GM18517 (cell line): ENCODE data around the gene TTLL1.

Experiments used
- ATAC-seq: cut with Tn5 transposase; IDR thresholded peaks from one replicate; pipeline ENCODE4 v1.9.1; 2021; ENCODE audit warnings: mild to moderate bottlenecking, moderate library complexity; ENCODE audit not compliant: unreplicated experiment

The TTLL1 gene

DNA sequence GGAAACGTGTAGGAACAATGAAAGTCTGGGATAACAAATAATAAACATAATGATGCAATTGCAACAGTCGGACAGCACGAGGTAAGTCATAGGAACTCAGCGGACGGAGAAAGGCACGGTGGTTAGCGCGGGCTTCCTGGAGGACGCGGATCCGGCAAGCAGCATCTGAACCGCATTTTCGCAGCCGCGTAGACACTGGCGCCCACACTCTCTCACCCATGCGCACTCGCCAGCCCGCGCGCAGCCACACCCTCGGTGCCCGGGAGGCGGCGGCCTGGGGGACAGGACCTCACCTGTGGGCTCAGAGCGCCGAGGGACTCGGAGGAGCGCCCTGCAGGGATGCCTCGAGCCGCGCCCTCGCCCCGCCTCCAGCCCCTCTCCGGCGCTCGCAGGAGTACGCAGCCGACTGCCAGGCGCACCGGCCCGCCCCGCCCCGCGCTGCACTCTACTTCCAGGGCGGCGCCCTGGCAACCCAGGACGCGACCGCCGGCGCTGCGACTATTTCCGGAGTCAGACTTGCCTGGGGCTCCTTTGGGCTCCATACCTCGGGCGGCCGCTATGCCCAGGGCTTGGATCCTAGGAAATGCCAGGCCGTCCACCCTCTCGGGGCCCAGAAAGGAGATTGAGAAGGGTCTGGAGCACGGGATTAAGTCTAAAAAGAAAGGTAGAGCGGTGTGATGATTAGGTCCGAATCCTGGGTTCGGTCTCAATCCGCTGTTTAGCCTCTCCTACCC is at the start of gene TTLL1:
Gene TTLL1, minus strand, starts transcription at position 408 of the 734 bp plus-strand sequence. CDS start 13,805 bp downstream, outside the sequence.
- ATAC-seq = peak; percentile 67

DNA sequence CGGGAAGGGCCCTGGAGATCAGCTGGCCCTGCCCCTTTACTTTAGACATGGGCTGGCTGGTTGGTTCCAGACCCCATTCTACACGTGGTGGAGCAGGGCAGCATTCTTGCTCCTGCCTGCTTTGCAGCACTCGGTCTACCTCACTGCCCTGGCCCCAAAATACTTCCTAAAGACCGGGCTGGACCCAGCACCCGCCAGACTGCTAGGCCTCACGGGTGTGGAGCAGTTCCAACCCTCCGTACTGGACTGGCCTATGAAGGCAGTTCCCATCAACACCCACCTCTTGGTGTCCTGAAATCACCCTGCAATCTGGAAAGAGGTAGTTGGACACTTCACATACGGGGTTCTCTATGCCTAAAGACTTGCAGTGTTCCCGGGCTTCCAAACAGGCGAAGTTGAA is 47.6 kb upstream of the TTLL1 start:
- no peak for ATAC-seq

DNA sequence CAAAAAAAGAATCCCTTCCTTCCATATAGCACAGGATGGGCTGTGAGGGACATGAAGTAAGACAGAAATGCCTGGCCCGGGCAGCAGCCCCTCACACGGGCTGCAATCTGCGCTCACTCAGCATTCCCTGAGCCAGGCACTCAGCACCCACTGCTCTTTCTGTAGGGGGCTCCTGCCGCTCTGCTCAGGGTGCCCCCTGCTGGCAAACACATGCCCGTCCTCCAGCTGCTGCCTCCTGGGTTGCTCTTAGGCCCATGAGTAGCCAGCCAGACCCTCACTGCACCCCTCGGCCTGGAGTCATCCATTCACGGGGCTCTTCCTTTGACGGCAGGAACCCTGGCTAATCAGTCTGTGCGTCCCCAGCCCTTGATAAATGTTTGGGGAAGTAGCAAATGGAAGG is 47.1 kb upstream of the TTLL1 start:
- no peak for ATAC-seq

DNA sequence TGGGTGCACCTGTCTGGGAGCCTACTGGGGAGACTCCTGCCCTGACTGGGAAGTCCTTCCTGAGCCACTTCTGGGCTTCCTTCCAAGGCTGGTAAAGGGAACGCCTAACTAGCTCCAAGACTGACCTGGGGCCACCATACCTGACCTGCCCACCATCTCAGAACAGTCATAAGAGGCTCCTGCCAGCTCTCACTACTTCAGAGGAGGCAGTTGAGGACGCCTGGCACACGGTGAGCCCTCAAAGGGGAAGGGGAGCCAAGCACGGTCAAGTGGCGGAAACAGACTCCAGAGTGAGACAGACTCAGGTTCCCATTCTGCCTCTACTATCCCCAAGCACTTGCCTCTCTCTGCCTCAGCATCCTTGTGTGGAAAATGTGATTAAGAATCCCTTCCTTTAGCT is 46.4 kb upstream of the TTLL1 start:
- no peak for ATAC-seq

DNA sequence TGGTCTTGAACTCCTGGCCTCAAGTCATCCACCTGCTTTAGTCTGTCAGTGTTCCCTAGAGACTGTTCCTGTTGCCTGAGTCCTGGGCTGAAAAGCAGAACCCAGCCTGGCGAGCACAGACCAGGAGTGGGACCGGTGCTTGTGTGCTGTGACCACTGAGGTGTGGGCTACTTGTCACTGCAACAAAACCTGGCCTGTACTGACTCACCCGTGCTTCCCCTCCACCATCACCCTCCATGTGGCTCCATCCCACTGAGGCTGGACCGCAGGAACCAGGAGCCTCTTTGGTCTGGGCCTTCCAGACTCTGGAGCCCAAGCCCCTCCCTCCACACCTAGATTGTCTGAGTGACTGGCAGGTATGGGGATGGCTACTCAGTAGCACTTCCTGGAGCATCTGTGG is 45.4 kb upstream of the TTLL1 start:
- no peak for ATAC-seq

DNA sequence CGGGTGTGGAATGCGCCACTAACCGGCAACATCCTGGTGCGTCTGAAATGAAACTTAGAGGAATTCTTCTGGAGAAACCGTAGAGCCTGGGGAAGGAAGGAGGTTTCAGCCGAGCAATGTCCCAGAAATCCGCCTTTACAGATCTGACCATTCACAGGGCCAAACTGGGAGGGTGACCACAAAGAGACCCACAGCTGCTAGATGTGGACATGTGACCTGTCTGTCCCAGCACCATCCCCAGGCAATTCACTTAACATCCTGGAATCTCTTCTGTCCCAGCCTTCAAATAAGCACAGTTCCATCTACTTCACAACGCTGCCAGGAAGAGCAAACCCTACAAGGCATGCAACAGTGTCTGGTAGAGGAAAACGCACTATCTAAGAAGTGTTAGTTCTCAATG is 44.2 kb upstream of the TTLL1 start:
- no peak for ATAC-seq

DNA sequence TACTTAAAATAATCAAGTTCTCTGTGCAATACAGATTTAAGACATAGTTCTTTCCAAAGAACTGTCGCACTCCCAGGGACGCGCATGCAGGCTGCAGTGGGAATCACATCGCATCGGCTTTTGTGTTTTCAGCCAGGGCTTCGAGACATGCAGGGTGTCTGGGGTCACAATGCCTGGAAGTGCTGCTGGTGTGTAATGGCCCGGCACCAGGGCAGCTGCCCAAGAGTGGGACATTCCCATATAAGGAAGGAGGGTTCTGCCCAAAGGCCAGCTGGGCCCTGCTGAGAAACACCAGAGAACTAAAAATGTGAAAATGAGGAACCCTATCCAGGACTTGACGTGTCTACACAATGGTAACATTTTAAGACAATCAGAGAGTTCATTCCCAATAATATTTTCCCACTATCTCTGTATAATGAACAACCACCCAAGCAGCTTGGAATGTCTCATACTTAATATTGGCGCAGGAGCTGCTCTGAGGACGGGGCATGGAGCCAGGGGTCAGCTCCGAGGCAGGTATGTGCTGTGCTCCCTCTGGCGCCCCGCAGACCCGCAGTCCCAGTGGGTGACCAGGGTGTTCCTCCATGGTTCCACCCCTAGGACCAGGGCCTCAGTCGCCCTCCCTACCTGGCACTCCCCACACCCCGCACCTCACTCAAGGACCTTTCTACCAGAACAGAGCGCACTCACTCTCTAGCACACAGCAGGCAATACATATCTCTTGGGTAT is 42.7 kb upstream of the TTLL1 start:
- ATAC-seq = no peak

DNA sequence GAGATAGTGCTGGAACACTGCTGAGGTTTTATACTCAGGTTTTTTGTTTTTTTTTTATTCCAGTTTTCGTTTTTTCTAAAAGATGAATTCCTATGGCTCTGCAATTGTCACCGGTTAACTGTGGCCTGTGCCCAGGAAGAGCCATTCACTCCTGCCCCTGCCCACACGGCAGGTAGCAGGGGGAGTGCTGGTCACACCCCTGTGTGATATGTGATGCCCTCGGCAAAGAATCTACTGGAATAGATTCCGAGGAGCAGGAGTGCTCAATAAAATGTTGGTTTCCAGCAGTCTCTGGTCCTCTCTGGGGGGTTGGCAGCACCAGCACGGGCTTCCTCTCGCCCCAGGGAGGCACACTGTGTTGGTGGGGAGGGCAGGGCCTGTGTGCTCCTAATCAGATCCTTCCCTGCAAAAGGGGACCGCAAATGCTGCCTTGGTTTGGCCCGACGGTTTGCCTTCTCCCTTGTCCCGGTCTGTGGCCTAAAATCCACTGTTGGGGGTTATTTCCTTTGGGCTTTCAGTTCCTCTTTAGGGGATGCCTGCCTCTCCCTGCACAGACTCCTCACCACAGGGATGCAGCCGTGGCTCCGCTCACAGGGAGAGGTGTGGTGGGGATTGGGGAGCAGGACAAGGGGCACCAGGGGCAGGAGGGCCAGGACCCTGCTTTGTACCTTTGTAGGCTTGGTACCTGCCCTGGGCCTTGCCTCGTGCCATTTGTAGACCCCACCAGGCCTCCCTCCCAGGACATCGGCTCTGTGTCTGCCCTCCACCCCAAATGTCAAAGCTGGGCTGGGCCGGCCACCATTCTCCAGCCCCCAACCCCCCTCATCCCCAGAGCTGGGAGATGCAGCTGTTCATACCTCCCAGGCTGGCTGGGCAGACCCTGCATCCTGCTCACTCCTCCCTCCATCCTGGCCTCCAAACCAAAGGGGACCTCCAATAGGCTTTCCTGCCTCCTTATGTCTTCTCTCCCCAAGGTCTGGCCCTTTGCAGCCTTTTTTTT is 40.5 kb upstream of the TTLL1 start:
- ATAC-seq = no peak

DNA sequence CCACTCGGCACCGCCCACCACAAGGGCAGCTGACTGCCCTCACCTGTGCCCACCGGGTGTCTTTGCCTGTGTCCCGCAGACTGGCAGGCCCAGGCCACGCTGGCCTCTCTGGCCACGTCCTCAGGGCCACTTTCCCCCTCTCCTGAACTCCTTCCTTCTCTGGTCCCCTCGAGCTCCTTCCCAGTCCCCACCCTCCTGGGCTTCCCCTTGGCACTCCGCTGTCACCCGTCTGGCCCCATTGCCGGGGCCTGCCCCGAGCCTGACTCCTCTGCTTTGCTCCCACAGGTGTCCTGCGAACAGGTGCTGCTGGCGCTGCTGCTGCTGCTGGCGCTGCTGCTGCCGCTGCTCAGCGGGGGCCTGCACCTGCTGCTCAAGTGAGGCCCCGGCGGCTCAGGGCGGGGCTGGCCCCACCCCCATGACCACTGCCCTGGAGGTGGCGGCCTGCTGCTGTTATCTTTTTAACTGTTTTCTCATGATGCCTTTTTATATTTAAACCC is 39.8 kb upstream of the TTLL1 start:
- ATAC-seq = no peak

DNA sequence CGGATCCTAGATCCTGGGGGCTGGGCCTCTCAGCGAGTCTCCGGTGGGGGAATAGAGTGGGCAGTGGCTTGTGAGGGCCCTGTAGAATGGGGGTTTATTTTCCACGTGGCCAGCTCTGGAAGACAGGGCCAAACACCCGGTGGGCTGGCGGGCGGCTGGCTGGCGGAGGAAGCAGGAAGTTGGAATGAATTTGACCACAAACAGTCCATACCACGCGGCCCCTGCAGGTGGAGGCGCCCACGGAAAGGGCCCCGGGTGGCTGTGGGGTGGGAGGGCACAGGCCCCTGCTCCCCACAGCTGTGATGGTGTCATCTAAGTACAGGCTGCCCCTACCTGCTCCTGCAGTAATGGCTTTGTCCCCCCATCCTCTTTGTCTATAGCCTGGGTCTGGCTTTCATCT is 38.9 kb upstream of the TTLL1 start:
- no peak for ATAC-seq

DNA sequence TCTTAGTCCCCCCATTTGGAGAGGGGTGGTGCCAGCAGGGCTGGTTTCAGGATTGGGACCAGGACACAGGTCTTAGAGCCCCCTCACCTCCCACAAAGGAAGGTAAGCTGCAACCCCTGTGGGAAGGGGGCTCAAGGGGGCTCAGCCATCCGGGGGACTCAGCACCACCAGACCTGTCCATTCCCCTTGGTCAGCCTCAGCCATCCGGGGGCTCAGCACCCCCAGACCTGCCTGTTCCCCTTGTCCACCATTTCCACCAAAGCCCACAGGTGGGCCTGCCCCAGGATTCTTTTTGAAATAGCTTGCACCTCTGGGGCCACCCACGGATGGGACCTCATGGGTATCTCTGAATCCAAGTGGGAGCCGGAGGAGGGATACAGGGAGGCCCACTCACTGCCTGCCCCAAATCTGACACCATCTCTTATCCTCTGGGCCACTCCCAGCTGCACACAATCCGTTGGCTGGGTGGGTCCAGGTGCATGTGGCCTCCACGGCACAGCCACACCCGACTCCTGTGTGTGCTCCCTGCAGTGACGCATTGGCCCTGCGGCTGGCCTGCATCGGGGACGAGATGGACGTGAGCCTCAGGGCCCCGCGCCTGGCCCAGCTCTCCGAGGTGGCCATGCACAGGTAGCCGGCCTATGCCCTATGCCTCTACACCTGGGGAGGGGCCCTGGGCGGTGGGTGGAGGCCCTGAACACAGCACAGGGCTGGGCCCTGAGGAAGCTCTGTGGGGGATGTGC is 38.1 kb upstream of the TTLL1 start:
- no peak for ATAC-seq

DNA sequence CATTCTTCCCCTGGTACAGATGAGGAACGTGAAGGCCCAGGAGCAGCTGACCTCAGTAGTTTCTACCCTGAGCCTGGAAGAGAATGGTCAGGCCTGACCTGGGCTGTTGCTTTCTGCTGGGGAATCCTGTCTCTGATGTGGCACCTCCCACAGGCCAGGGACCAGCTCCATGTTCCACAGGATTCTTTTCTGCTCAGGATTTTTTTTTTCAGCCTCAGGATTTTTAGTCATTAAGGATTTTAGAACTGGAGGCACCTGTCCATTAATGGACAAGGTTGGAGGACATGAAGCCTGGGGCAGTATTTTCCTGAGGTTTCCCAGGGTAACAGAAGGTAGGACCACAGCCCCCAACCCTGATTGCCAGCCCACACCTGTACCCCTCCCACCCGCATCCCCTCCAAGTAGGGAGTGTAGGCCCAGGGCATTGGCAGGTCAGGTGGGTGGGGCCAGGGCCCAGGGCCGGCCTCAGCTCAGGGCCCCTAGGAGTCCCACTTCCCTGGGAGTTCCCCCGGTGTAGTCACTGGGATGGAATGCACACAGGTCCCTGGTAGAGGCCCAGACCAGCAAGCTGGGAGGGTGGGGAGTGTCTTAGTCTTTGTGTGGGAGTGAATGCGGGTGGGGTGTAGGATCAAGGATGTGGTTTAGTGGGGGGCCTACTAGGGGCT is 37.4 kb upstream of the TTLL1 start:
- no peak for ATAC-seq

DNA sequence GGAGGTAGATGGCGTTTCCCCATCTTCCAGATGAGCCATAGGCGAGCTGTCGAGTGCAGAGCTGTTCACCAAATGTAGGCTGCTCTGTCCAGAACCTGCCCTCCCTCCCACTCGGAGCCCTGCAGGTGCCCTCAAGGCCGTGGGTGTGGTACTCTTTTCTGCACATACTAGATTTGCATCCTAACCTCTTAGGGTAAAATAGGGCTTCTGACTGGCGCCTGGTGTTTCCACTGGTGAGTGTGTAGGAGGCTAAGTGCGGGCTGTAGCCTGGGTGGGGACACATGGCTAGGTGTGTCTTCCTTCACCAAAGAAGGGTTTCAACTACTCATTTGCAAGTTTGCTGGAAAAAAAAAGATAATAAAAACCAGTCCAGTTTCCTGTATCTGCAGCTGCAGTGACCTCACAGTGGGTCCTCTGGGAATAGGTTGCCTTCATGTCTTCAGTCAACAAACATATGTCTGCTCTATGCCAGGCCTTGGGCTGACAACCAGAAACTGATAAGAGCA is 29.8 kb upstream of the TTLL1 start:
- peak; percentile 74 for ATAC-seq

DNA sequence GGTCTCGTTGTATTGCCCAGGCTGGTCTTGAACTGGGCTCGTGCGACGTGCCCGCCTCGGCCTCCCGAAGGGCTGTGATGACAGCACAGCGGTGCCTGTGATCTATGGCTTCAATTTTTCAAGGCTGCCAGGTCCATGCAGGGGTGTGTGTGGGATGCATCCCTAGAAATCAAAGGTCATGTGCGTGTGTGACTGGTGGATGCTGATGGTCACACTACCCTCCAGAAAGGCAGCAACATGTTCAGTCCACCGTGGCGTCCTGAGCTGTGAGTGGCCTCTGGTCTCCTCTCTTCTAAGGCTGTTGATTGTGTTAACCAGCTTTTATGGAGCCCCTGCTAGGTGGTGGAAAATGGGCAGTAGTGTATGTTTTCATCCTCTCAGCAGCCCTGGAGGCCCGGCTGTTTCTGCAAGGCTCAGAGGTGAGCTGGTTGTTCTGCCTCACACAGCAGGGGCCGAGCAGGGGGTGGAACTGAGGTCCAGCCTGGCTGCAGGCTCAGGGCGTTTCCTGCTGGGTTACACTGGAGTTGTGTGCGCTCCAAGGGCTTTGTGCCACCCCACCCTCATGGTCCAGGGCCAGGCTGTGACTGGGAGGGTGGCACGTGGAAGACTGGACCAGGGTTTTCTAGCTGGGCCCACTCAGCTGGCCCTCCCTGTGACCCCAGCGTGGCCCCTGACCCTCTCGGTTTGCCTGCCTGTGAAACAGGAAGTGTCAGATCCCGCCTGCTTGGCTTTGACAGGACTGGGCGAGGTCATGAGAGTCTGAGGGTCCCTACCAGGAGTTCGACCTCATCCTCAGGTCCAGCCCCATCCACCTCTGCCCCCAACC is 29.0 kb upstream of the TTLL1 start:
- no peak for ATAC-seq

DNA sequence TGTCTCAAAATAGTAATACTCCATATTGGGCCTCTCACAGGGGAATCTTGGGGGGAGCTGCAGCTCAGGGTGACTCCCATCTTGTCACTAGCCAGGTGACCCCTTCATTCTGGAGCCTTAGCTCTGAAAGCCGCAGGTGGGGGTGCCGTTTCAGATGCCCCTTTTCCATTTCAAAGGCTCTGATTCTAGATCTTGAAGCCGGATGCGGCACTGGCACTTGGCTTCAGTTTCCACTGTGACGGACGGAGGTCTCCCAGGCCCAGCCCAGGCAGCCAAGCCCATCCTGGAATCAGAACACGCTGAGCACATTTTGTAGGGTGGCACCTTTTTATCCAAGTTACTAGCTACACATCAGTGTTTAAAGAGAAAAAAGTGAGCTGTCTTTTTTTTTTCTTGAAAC is 27.7 kb upstream of the TTLL1 start:
- ATAC-seq = no peak

DNA sequence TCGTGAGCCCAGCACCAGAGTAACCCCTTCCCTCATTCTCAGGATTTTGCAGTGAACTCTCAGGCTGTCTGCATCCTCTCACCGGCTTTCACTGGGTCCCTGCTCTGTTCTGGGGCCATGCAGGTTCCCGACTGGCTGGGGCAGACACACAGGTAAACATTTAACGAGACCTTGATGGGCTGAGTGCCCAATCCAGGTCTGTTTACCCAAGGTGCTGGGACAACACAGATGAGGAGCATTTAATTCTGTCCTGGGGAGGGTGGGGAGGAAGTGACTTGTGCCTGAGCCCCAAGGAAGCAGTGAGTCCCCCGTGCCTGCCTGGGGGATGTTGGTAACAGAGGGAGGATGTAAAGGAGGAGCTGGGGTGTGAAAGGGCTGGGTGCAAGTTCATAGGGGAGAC is 25.8 kb upstream of the TTLL1 start:
- ATAC-seq = no peak

DNA sequence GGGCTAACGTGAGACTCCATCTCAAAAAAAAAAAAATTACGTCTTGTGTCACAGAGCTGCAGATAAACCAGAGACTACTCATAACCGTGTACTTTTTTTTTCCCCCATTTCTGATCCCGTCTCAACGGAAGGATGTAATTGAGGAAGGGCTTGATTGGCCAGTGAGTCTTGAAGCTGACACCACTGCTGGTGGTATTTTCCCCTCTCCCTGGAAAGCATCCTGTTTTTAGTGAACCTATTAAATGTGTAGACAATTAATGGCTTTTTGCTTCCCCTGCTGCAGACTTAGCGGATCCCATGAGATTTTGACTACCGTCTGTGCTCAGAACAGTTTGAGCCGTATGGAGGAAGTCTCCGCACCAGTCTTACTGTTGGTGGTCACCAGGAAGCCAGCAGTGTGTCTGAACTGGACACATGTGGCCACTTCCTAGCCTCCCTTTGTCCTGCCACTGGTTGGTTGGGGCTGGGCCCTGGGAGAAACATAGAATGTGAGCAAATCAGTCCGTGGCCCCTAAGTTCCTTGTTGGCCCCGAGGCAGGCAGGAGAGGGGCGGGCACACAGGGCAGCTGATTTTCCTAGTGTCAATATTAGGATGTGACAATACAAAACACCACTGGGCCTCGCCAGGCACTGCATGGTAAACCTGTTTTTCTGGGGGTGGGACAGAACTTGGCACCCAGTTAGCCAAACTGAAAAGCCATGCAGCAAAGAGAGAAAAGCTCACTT is 24.5 kb upstream of the TTLL1 start:
- ATAC-seq = no peak

DNA sequence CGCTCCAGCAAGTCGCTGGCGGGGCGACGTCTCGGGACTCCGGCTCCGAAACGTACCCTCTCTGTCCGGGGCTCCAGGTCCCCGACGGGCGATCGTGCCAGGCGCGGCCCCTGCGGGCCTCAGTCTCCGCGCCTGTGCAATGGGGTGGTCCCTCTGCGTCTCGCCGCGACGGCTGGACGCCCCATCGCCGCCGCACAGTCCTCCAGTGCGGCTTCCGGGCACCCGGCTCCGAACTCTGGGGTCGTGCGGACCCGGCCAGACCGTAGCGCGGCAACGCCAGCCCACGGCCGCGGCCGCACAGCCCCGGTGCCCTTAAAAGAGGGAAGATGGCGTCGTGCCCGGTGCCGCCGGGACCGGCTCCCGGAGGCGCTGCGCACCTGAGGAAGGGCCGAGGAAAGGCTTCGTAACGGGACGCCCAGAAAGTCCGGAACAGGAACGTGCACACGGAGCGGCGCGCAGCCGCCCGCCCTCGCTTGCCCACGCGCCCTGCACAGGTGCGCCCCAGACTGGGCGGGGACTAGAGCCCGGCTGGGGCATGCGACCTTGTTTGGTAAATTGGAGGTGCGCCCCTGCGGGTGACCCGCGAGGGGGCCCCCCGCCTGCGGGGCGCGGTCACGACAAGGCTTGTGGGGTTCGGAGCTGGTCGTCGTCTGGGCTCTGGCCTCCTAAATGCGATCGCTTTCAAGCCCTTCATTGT is 21.9 kb upstream of the TTLL1 start:
- ATAC-seq = no peak
